Globus pallidus (tissue), 1 donor: ENCODE results near the gene ATAD2B.

ENCODE experiments used
- DNase-seq: peaks from one replicate; pipeline ENCODE4 v3.0.0-alpha.2; 2015; ENCODE audit warnings: low spot score

ATAD2B gene

DNA sequence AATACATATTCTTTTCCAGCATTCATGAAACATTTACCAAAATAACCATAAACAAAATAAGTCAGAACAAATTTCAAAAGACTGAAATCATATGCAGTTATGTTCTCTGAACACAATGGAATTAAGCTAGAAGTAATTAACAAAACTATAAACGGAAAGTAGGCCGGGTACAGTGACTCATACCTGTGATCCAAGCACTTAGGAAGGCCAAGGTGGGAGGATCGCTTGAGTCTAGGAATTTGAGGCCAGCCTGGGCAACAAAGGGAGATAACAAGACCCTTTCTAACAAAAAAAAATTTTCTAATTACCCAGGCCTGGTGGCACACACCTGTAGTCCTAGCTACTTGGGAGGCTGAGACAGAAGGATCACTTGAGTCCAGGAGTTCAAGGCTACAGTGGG lies 14.9 kb downstream of the ATAD2B start:
- no peak for DNase-seq

DNA sequence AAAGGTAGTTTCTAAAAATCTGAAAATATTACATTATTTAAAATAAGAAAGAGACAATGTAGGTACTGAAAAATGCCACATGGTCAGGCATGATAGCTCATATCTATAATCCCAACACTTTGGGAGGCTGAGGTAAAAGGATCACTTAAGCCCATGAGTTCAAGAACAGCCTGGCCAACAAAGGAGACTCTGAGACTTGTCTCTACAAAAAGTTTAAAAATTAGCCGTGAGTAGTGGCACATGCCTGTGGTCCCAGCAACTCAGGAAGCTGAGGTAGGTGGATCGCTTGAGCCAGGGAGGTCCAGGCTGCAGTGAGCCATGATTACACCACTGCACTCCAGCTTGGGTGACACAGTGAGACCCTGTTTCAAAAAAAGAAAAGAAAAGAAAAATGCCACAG lies 21.8 kb downstream of the ATAD2B start:
- no peak for DNase-seq

DNA sequence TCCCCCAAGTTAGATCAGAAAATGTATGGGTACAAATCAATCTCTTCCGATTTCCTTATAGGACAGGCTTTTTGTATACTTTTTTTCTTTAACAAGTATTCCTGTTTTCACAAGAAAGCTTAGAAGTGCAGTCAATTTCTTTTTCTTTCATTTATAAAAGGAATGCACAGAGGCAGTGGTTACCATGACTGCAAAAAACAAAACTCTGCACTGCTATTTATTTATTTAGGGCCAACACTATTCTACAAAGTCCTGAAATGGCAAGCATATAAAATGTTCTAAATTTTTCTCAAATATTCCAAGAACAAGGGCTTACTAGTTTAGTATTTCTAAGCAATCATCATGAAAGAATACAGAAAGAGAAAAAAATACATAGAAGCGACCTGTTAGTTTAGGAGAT lies 22.2 kb downstream of the ATAD2B start:
- DNase-seq = no peak

DNA sequence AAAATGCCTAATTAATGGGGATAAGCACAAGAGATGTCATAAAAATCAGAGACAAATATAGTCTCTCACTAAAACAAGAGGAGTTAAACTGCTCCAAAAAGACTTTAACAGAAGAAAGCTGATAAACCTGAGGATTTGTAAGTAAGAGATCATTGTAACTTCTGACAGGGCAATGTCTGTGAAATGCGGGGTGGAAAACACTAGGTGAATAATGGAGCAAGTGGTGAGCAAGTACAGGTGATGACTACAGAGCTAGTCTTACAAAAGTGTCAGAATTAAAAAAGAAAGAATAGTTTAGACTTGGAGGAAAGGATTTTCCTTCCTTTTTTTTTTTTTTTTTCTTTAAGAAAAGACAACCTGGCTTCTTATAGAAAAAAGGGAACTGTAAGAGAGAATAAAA lies 22.7 kb downstream of the ATAD2B start:
- no peak for DNase-seq

DNA sequence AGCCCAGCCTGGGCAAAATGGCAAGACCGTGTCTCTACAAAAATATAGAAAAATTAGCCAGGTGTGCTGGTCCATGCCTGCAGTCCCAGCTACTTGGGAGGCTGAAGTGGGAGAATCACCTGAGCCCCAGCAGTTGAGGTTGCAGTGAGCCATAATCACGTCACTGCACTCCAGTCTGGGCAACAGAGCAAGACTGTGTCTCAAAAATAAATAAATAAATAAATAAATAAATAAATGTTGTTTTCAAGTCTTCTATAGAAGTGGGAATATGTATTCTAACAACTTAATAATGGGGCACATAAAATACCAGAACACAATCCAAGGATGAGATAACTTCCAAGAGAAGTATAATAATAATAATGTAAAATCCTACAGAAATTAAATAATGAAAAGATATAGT lies 23.9 kb downstream of the ATAD2B start:
- no peak for DNase-seq

DNA sequence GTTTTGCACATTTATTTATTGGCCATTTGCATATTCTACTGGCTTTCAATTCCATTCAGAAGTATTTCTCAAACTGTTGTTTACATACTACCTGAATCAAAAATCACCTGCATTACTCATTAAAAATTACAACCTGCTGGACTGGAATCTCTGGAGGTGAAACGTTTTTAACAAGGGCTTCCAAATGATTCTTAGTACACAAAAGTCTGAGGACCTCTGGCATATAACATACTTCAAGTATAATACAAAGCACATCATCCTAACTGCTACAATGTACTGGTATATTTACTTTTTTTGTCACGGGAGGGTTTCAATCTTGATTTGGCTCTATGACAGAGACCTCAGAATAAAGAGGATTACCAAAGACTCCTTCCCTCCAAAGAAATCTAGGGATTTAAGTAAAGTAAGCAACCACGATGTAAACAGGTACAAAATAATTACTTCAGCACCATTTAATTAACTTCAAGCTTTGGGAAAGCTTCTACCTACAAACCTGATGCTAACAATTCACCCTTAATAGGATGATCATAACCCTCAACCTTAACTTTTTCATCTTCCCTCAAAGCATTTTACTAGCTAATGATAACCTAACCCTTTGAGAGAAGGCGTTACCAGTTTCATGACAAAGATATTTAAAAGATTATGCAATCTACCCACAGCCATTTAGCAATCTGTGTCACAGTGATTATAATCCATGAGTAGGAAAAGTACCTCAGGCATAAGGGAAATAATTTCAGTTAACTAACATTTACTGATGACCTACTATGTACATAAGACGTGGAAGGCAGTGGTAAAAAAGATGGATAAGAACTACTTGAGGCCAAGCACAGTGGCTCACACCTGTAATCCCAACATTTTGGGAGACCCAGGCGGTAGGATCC lies 24.7 kb downstream of the ATAD2B start:
- no peak for DNase-seq

DNA sequence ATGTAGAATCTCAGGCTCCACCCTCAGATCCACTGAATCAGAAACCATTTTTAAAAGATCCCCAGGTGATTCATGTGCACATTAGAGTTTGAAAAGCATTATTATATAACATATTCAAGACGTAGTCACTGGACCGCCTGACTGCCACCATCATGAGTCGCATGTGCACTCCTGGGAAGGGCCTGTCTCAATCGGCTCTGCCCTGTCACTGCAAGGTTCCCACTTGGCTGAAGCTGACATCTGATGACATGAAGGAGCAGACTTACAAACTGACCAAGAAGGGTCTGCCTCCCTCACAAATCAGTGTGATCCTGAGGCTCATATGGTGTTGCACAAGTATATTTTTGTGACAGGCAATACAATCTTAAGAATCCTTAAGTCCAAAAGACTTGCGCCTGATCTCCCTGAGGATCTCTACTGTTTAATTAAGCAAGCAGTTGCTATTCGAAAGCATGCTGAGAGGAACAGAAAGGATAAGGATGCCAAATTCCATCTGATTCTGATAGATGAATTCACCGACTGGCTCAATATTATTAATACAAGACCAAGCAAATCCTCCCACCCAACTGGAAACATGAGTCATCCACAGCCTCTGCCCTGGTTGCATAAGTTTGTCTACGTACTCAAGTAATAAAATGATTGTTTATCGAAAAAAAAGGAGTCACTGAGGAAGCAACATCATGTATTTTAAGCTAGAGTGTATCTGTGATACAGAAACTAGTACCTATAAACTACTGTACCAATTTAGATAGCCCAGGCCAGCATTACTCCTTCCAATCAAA lies 26.2 kb downstream of the ATAD2B start:
- DNase-seq = no peak

DNA sequence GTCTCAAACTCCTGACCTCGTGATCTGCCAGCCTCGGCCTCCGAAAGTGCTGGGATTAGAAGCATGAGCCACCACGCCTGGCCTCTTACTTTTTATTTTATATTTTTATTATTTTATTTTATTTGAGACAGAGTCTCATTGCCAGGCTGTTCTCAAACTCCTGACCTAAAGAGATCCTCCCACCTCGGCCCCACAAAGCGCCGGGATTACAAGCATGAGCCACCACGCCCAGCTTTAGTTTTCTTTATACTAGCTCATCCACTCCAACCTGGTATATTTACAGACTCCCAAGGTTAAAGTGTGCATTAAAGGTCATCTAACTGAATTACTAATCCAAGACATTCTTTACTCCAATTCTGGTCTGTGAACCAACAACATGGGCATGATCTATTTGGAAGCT lies 26.8 kb downstream of the ATAD2B start:
- DNase-seq = no peak

DNA sequence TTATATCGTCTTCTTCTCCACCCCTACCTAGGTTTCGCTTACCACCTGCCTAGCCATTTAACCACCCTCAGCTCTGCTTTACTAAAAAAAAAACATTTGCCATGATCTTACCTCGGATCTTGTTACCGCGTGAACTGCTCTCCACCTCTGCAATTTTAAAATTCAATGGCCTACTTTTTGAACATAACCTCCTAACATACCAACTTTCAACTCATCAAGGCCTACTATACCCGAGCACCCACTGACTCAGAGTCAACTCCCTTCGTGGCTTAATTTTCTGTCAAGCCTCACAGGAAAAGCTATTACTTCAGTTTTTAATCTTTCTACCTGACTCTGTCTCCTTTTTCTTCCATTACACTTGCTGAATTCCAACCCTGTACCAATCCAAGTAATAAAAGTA lies 55.7 kb downstream of the ATAD2B start:
- no peak for DNase-seq

DNA sequence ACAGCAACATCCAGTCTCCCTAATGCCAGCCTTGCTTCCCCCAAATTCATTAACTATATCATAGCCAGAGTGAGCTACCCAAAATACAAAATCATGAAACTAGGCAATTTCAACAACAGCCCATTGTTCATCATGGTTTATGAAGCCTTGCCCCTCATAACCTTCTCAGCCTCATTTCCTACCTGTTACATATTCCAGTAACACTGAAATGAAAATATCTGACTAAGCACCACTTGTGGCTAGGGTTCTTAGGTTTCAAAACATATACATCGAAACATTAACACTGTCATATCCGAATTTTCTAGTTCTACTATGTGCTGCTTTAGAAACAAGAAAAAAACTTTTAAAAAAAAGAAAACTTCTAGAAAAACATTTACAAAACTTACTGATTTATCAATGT lies 59.5 kb downstream of the ATAD2B start:
- no peak for DNase-seq

DNA sequence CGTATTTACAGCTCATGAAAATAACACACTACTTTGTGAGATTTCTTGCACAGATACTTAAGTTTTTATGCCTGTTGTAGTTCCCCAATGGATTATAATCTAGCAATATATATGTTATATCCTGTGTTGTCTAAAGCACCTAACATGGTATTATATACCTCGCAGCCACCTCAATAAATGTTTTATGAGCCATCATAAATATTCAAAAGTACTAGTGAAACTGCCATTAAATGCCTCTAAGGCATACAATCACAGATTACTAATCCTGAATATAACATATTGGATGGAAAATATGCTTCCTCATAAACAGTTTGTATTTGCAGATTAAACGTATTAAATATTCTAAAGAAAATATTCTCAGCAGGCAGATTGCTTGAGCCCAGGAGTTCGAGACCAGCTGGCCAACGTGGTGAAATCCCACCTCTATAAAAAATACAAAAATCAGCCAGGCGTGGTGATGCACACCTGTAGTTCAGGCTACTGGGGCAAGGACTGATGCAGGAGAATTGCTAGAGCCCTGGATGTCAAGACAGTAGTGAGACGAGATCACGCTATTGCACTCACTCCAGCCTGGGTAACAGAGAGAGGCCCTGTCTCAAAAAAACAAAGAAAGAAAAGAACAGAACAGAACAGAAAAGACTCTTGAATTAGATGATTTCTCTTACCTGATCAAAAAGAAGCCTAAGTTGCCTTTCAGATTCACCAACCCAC lies 64.1 kb downstream of the ATAD2B start:
- no peak for DNase-seq

DNA sequence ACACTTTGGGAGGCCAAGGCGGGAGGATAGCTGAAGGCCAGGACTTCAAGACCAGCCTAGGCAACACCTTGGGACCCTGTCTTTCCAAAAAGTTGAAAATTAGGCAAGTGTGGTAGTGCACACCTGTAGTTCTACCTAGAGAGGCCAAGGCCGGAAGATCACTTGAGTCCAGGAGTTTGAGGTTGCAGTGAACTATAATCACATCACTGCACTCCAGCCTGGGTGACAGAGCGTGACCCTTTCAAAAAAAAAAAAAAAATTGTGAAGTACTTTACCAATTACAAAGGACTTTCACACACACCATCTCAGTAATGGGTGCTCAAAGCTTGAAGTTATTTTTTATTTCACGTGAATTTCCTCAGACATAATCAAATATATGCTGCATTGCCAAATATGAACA lies 65.0 kb downstream of the ATAD2B start:
- DNase-seq = no peak

DNA sequence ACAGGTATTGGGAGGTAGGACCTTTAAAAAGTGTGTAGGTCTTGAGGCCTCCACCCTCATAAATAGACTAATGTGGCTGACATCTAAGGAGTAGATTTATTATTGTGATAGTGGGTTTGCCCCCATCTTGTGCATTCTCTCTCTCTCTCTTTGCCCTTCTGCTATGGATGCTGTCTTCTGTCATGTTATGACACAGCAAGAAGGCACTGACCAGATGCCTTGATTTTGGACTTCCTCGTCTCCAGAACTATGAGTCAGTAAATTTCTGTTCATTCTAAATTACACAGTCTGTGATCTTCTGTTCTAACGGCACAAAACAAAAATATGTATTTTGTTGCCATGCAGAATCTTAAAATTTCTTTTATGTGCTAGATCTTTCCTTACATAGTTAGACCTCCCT lies 66.9 kb downstream of the ATAD2B start:
- DNase-seq = no peak

DNA sequence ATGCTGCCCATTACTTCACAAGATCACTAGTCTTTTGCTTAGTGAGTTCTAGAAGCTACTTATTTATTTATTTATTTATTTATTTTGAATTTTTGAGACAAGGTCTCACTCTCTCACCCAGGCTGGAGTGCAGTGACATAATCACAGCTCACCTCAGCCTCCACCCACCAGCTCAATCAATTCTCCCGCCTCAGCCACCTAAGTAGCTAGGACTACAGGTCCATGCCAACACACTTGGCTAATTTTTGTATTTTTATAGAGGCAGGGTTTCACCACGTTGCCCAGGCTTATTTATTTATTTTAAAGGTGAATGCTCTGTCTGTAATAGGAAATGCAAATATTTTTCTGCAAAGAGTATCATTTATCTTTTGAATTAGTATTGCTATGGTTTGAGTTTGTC lies 67.7 kb downstream of the ATAD2B start:
- no peak for DNase-seq

DNA sequence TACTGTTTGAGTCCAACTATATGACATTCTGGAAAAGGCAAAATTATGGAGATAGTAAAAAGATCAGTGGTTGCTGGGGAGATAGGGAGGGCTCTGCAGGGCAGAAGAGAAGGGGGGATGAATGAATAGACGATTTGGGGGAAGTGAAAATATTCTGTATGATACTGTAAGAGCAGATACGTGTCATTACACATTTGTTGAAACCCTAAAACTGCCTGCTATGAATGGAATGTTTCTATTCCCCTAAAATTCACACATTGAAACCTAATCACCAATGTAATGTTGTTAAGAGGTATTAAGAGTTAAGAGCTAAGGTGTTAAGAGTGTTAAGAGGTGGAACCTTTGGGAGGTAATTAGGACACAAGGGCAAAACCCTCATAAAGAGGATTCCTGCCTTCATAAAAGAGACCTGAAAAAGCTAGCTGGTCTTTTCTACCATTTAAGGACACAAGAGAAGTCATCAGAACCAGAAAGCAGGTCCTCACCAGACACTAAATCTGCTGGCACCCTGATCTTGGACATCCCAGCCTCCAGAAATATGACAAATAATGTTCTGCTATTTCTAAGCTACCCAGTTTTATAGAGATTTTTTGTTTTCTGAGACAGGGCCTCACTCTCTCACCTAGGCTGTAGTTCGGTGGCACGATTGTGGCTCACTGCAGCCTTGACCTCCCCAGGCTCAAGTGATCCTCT lies 76.2 kb downstream of the ATAD2B start:
- DNase-seq = no peak

DNA sequence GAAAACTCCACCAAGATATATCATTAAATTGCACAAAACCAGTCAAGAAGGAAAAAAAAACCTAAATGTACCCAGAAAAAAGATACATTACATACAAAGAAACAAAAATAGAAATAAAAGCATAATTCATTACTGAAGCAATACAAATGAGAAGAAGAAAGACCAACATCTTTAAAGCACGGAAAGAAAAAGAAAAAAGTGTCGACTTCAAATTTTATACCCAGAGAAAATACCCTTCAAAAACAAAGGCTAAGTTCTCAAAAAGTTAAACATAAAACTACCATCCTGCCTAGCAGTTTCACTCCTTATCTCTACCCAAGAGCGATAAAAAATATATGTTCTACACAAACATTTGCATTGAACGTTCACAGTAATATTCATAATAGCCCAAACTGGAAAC lies 82.0 kb downstream of the ATAD2B start:
- DNase-seq = no peak

DNA sequence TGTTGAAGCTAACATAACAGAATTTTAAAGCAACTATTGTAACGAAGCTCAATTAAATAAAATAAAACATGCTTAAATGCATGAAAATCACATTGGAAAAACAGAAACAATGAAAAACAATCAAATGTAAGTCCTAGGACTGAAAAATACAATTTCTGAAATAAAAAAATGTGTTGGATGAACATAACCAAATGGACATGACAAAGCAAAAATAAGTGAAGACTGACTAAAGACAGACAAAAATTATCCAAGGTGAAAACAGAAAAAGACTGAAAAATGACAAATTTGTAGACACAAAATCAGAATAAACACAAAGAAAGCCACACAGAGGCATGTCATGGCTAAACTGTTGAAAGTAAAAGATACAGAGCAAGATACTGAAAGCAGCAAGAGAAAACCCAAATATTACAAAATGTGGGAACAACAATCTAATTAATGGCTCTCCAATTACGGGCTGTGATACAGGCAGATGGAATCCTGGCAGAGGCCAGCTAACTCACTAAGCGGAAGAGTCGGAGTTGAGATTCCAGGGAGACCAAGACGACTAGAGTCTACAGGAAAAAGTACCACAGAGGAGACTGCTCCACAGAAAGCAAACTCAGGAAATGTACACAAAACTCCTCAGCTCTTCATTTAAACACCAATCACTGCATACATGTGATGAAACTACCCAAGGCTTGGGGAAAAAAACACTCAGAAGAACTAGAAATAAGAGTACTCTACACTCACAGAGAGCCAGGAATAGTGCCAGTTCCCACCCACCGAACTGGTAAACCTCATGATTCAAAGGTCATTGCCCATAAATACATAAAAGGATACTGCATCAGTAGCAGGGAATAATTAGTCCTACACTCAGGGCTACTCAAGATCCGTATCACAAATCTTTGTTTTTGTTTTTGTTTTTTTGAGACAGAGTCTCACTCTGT lies 83.6 kb downstream of the ATAD2B start:
- no peak for DNase-seq

DNA sequence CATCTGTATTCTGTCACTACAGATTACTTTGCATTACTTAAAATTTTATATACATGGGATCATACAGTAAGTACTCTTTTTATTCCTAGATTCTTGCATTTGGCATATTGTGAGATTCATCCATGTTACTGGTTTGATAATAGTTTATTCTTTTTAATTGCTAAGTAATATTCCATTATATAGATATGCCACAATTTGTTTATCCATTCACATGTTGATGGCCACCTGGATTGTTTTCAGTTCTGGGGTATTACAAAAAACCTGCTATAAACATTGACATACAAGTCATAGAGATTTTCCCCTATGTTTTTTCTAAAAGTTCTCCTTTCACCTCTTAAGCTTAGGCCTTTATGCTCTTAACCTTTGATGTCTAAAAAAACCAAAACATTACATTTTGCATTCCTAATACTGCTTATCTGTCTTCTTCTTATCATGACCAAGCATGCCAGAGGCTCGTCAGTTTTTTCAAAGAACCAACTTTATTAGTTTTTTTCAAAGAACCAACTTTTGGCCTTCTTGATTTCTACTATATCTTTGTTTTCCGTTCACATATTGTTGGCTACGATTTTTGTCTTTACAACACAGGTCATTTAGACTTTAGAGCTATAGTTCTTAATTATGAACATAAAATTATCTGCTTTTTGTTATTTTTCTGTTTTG lies 86.9 kb downstream of the ATAD2B start:
- no peak for DNase-seq

DNA sequence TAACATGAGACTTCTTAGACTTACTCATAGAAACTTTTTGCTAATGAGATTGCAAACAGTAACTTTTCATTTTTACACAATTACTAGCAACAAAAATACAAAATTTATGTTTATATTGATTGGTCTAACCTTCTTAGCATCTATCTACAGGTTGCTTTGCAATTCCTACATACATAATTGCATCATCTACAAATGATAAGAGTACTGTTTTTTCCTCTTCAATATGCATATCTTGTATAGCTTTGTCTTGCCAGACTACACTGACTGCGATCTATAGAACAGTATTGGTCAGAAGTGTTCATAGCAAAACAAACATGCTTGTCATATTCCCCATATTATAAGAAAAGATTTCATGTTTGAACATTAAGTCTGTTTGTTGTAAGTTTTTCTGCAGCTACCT lies 87.9 kb downstream of the ATAD2B start:
- no peak for DNase-seq

DNA sequence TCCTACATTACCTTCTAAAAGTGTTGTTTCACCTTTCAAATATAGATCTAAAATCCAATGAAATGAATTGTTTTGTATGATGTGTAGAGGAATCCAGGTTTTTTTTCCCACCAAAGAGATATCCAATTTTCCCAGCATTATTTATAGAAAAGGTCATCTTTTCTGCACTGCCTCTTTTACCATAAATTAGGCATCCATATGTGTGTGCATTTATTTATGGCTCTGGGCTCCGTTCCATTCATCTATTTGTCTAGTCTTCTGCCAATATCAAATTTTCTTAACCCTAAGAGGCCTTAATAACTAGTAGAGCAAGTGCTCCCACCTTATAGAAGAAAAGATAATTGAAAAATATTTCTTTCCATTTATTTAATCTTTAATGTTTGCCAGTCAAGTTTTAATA lies 88.3 kb downstream of the ATAD2B start:
- no peak for DNase-seq

DNA sequence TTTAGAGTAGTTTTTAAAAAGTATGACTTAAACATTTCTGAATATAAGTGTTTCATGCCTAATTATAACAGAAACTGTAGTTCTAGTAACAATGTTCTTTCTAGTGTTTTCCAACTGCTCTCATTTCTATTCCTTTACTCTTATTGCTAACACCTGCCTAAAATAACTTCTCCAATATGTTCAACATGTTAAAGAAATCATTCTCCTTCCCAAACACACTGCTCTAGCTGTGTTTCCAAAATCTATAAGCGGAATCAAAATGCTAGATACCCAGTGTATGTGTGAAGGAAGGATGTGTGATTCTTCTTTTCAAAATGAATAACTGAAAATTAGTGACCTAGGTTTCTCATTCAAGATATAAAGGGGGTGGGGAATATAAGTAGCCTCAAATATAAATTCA lies 89.1 kb downstream of the ATAD2B start:
- no peak for DNase-seq
